ENCODE measurements around the gene CARF. TPM values are rescaled to one million over a fixed set of nuclear protein-coding genes. Genes with fewer than 3 reads are reported as not detected.
"Not testable (repeated sequence)": the region's sequence is repeated elsewhere in the genome, so short reads cannot be mapped to it uniquely, and the experiment has no call there.

Gene CARF, protein sequence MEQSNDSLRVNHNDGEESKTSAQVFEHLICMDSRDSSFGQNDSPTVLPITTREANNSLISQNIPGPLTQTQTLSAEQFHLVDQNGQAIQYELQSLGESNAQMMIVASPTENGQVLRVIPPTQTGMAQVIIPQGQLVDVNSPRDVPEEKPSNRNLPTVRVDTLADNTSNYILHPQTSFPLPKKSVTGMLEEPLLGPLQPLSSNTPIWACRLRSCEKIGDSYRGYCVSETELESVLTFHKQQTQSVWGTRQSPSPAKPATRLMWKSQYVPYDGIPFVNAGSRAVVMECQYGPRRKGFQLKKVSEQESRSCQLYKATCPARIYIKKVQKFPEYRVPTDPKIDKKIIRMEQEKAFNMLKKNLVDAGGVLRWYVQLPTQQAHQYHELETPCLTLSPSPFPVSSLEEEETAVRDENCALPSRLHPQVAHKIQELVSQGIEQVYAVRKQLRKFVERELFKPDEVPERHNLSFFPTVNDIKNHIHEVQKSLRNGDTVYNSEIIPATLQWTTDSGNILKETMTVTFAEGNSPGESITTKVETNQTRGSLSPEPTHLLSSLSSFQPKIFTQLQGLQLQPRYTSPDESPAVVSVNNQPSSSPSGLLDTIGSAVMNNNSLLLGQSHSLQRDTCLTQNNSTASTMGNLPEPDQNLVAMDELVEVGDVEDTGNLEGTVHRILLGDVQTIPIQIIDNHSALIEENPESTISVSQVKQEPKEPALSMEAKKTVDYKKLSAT
- total RNA-seq (ENCODE audit: insufficient read depth, low replicate concordance), result 21.4 TPM

DNA sequence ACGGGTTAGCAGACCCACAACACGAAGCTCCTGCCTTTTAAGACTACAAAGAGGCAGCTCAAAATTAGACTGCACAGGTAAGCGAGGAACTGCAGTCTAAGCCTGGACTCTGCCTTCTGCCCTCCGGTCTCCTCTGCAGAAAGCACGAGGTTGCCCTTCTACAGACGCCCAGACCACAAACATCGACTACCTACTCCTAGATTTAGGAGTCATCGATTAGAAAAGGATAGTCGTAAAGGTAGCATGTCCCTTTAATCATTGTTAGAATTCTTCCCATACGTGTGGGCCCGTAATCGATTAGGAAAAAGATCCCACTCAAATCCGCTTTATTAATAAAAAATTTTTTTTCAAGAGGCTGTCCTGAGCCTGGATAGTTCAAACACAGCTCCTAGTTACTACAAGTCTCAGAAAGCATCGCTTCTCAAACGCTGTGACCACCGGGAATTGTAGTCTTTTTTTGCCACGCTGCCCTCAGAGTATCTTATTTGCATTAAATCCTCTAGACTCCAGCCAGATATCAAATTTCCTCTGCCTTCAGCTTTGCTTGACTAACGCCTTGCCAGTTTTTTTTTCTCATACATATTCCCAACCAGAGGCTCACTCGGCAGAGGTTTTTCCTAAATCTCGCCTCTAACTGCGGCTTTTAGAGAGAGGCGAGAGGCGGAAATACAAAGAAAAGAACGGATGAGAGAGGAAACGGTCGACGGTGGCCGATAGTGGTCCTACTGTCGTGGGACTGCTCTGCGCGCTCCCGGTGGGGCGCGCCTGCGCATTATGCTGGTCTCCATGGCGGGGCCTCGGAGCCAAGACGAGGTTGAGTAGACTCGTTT lies at the start of gene CARF, which contains the start of gene WDR12:
Gene CARF (plus strand): TSS at position 764 of the 830 bp plus-strand sequence. CDS start 29,628 bp downstream, outside the sequence.
Gene WDR12 (minus strand): TSS at position 162 of the 830 bp plus-strand sequence. CDS start 197 bp downstream, outside the sequence.
- DNase-seq (ENCODE audit: low spot score), result peak; percentile 98

DNA sequence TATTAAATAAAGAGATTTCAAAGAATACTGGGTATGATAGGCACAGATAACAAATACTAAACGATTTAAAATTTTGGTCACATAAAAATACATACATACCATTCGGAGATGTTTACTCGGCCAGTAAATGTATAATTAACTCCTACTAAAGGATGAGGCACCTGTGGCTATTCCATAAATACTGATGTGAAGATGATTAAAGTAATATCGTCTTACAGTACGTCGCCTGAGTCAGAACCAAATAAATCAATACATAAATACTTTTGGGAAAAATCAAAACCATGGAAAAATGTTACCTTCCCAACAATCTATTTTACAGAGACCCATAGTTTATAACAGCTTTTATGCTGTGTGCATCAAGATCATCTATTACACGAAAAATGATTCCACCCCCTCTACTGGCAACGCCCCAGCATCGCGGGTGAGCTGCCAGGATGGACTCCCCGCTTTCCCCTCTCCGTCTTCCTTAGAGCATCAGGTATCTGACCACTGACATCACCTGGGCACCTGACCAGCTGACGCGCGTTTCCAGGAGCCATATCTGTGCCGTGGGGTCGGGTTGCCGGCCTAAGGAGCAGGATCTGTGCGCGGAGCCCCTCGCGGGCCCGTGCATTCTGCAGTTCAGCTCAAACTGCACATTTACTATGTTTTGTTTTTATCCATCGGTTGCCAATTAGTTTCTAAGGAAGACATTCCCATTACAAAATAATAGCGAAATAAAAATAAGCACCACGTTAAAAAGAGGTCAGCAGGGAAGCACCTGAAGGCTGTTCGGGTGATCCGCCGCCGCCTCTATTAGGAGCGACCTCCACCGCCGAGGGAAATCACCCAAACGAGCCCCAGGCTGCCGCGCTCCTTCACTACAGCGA lies 41.4 kb upstream of the CARF start:
- DNase-seq (ENCODE audit: low spot score), result peak; percentile 85

GRCh38 chr2:202871300-202872141 lies 40.6 kb upstream of the CARF start, which contains the start of gene ICA1L:
Gene ICA1L (minus strand): TSS chr2:202871766. CDS start chr2:202829009, 42,757 bp downstream.
- peak; percentile 87 for DNase-seq (ENCODE audit: low spot score)

DNA sequence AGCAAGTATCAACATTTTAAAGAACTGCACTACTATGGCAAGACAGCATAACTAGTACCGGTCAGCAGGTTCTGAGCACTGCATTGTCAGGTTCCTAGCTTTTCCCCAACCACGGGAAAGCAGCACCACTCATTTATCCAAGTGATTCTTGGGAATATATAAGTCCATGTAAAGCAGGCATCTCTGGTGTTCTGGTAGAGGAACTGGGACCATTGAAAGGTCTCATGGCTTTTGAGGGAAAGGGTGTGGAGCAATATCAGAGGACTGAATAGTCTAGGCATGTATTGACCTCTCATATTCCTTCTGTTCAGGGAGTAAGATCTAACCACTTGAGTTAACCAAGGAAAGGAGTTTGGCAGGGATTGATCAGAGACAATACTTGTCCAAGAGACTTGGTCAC lies 34.4 kb upstream of the CARF start:
- DNase-seq (ENCODE audit: low spot score), result no peak

- DNase-seq (ENCODE audit: low spot score), result no peak
Observed at GRCh38 chr2:202881570-202881969, 30.5 kb upstream of the CARF start.

DNA sequence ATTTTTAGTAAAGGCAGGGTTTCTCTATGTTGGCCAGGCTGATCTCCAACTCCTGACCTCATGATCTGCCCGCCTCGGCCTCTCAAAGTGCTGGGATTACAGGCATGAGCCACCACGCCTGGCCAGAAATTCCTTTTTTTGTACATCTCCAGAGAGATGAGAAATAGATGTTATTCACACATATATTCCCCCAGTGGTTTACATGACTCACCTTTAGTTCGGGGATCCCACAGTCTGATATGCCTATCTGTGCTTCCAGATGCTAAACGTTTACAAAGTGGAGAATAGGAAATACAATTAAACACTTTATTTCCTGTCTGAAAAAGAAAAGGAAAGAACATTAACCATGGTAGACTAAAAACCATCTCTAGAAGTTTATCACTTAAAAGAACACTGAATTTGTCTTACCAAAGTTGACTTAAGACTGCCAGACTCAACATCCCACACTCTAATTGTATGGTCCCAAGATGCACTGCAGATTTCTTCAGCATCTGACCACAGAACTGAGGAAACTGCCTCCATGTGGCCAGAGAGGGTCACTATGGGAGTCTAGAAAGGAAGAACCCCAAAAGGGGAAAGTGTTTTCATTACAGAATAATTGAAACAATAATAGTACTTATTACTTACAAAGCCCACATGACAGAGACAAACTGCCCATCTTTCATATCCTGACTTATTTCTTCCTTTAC lies 27.9 kb upstream of the CARF start:
- no peak for DNase-seq (ENCODE audit: low spot score)

DNA sequence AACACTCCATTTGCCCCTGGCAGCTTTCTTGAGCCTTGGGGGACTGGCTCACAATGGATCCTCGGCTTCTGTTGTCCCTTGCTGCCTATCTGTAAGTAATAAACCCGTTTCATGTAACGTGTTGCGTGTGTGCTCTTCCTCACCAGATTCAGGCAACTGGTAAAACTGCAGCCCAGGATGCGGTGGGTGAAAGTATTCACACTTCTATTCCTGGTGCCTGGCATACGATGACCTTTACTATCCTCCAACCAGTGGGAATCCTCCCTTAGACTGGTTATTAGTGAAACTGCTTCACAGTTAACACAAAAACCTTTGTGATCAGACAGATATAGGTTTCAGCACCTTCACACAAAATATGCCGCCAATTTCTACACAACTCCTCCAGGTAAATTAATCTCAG lies 26.9 kb upstream of the CARF start:
- DNase-seq (ENCODE audit: low spot score), result no peak

GRCh38 chr2:202905507-202905906 lies 6.6 kb upstream of the CARF start:
- DNase-seq (ENCODE audit: low spot score), result not testable (repeated sequence)

GRCh38 chr2:202908186-202908585 lies 3.9 kb upstream of the CARF start:
- DNase-seq (ENCODE audit: low spot score), result no peak

DNA sequence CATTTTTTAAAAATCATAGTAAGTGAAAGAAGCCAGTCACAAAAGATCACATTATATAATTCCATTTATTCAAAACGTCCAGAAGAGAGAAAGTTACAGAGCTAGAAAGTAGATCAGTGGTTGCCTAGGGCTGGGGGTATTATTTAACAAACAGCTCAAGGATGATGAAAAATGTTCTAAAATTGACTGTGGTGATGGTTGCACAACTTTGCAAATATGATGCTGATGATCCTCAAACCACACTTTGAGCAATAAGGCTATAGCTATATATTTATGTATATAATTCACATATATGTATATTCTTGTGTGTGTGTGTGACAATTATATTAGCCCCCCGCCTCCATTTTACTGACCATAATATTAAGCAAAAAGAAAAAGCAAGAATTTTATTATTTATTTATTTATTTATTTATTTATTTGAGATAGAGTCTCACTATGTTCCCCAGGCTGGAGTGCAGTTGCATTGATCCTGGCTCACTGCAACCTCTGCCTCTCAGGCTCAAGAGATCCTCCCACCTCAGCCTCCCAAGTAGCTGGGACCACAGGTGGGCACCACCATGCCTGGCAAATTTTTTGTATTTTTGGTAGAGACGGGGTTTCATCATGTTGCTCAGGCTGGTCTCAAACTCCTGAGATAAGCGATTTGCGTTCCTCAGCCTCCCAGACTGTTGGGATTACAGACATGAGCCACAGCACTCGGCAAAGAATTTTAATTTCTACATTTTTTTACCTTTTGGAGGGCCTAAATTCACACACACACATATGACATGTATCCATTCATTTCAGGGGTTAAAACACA lies 2.5 kb upstream of the CARF start:
- DNase-seq (ENCODE audit: low spot score), result no peak

- not testable (repeated sequence) for DNase-seq (ENCODE audit: low spot score)
Observed at GRCh38 chr2:202910250-202910649, 1.8 kb upstream of the CARF start.

- DNase-seq (ENCODE audit: low spot score), result no peak
Observed at GRCh38 chr2:202910698-202911097, 1.4 kb upstream of the CARF start.

GRCh38 chr2:202911203-202911511 lies 918 bp upstream of the CARF start:
- DNase-seq (ENCODE audit: low spot score), result no peak

DNA sequence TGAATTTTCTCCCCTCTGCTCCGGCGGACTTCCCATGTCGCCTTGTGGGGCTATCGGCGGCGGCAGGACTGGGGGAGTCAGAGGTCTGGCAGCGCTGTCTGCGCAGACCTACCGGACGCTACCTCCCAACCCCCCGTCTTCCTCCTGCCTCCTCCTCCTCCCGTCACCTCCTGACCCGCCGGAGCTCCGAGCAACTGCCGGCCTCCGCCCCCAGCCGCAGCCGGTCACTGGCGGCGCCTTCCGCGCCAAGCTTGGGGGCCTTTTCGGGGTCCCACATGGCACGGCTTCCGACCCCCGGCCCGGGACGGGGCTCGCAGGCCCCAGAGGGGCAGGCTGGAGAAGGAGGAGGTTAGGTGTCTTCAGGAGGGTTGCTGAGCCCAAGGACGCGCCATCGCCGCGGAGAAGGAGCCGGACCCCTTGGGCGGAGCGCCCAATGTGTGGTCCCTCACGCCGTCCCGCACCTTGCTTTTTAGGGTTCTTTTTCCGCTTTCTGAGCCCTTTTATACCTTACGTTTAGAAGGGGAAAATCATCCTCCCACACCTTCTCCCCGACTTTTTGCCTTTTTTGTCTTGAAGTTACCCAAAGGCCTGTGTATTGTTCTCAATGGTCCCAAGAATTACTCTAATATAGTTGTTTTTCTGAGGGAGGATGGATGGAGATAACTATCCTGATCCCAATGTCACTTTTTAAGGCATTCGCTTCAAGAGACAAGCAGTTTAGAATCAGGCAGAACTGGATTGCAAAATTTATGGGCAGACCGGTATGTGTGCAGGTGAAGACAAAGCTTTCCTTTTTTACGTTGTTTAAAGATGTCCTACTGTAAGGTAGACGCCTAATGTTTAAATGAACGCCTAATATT lies 497 bp downstream of the CARF start:
- DNase-seq (ENCODE audit: low spot score), result peak; percentile 6

- no peak for DNase-seq (ENCODE audit: low spot score)
Observed at GRCh38 chr2:202918860-202919259, 6.8 kb downstream of the CARF start.

- no peak for DNase-seq (ENCODE audit: low spot score)
Observed at GRCh38 chr2:202932425-202933138, 20.5 kb downstream of the CARF start.

DNA sequence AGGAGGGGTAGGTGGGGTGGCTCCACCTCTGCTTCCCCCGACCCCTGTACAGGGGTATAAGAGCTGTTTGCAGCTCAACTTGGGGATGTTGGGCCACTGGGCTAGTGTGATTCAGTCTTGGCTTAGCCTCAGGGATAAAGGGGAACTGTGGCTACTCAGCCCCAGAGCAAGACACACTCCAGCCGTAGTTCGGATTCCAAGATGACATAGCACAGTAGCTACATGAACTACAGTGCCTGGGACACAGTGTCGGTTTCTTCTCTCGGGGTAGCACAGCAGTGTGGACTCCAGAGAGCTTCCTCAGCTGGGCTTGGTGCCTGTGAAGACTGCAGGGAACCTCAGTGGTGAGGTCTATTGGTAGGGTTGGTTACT lies 21.1 kb downstream of the CARF start:
- no peak for DNase-seq (ENCODE audit: low spot score)

Measured in umbilical cord (tissue), 2 donors.